Pancreas (tissue), 10 donors: ENCODE results near the gene C4orf33. TPM values are rescaled to one million over a fixed set of nuclear protein-coding genes. Genes with fewer than 3 reads are reported as not detected.

Experiments
- ATAC-seq, 4 donors: fragments of 200-7000 bp; cut with Tn5 transposase; one replicate each; pipeline versions ENCODE4 v1.8.0 to v1.9.1; 2020; ENCODE audit warnings: mild to moderate bottlenecking in 4 of 4, moderate library complexity in 4 of 4
- DNase-seq, 6 donors: peaks; one replicate each; pipeline ENCODE4 v3.0.0-alpha.2; 2020
- FAIRE-seq: peaks from 2 replicates; lab custom pipeline; 2012; peaks lifted over from hg19 to GRCh38; lab: Jason Lieb, UNC
- H3K27ac ChIP-seq, 4 donors: fragments of 200-600 bp; sonication (generic); 1 replicate in 3 of 4; 2 replicates in 1 of 4; pipeline versions ENCODE4 v1.5.0 to v1.8.0; 2020
- H3K27me3 ChIP-seq, 4 donors: fragments of 200-600 bp; one replicate each; pipeline ENCODE4 v1.8.0; 2021
- H3K36me3 ChIP-seq, 3 donors: fragments of 200-600 bp; sonication (generic) in 1 of 3; one replicate each; pipeline versions ENCODE4 v1.5.0 to v1.8.0; 2020 to 2021
- H3K4me1 ChIP-seq, 3 donors: fragments of 200-600 bp; one replicate each; pipeline ENCODE4 v1.8.0; 2021
- H3K4me3 ChIP-seq, 4 donors: fragments of 200-600 bp; sonication (generic) in 2 of 4; one replicate each; pipeline versions ENCODE4 v1.5.0 to v1.8.0; 2020 to 2021
- H3K9me3 ChIP-seq, 4 donors: fragments of 200-600 bp; one replicate each; pipeline ENCODE4 v1.8.0; 2021
- WGBS, 2 donors: extraction: QIAGEN DNeasy Blood & Tissue Kit; methylation state at CpG; one replicate each; pipeline ENCODE4 v1.1.7; 2013; 5-methylcytosine and 5-hydroxymethylcytosine counted together
- intact Hi-C, 3 donors: fragments of 100-400 bp; cut with DNase I; formaldehyde crosslinking; loops; one replicate each; pipeline versions ENCODE4 v1.11.1 to v1.14.2; 2022
- polyA plus RNA-seq, 2 donors: library from polyadenylated mRNA; stranded (reverse); fragments of 200-250 nt; gene quantifications; one replicate each; pipeline ENCODE4 v1.2.3, GENCODE V29; 2013
- total RNA-seq, 6 donors: library from RNA; stranded (reverse); fragmentation: NEBNext Ultra II Directional in 4 of 6; extraction: Animal tissue kit (Norgen Biotek cat#: 25700) in 4 of 6; gene quantifications; one replicate each; pipeline versions ENCODE4 v1.2.1 to v1.2.4, GENCODE V29; 2021 to 2023
- TF ChIP-seq, protein P1 (sequence below), 4 donors: fragments of 200-600 bp; sonication (generic) in 3 of 4; IDR thresholded peaks; one replicate each; pipeline versions ENCODE4 v1.5.0 to v1.8.0; 2021; ENCODE audit warnings: antibody characterized with exemption in 4 of 4
- donor health status: healthy with polysubstance abuse.
- donor health status: DM: no; HTN: no; CAD: no; lungs with moderate emphysema.
- donor health status: DM: no; HTN: no; CAD: no.
- donor health status: control.
- donor health status: control.
- donor health status: Bipolar disorder and iron deficiency.
- donor health status: DM: yes; HTN: yes; CAD: no.
- donor health status: DM: no; HTN: no; CAD: no.
- donor health status: DM: no; HTN: no; CAD: no.
- donor health status: DM: yes; HTN: yes; CAD: no.

The C4orf33 gene
- total and polyA plus RNA-seq, 8 donors, result 5.5 to 11.1 (median 7.6) TPM

DNA sequence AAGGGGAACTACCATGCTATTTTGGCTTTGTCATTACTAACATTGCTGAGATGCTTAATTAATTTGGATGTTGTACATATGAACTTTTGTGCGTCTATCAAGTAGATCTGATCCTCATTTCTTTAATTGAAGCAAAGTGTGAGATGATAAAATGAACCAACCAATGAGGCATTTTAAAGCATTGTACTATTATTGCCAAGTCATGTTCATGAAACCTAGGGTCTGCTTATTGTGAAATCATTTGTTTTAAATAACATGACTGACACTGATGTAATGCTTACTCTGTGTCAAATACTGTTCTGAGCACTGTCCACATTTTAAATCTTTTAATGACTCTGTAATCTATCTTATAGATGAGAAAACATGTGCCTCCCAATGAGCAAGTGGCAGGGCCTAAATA lies 57.7 kb downstream of the C4orf33 start:
- no peak overlapping the region for H3K27ac ChIP-seq
- no peaks in the 10 kb centered on the region for H3K4me1 ChIP-seq
- no peak for DNase-seq
- TF ChIP-seq, protein P1, sequence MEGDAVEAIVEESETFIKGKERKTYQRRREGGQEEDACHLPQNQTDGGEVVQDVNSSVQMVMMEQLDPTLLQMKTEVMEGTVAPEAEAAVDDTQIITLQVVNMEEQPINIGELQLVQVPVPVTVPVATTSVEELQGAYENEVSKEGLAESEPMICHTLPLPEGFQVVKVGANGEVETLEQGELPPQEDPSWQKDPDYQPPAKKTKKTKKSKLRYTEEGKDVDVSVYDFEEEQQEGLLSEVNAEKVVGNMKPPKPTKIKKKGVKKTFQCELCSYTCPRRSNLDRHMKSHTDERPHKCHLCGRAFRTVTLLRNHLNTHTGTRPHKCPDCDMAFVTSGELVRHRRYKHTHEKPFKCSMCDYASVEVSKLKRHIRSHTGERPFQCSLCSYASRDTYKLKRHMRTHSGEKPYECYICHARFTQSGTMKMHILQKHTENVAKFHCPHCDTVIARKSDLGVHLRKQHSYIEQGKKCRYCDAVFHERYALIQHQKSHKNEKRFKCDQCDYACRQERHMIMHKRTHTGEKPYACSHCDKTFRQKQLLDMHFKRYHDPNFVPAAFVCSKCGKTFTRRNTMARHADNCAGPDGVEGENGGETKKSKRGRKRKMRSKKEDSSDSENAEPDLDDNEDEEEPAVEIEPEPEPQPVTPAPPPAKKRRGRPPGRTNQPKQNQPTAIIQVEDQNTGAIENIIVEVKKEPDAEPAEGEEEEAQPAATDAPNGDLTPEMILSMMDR (IDR thresholded peaks at IDR 0.05), result no peak
- H3K9me3 ChIP-seq, result no peaks in the 10 kb centered on the region
- WGBS, 2 donors, result 53 to 95% methylated on average over 1 of the region's 1 CpG
- no peak overlapping the region for H3K4me3 ChIP-seq
- intact Hi-C loops, result no loop called here
- no peaks in the 10 kb centered on the region for H3K36me3 ChIP-seq
- no peak for FAIRE-seq
- ATAC-seq, result no peak
- no peaks in the 10 kb centered on the region for H3K27me3 ChIP-seq

DNA sequence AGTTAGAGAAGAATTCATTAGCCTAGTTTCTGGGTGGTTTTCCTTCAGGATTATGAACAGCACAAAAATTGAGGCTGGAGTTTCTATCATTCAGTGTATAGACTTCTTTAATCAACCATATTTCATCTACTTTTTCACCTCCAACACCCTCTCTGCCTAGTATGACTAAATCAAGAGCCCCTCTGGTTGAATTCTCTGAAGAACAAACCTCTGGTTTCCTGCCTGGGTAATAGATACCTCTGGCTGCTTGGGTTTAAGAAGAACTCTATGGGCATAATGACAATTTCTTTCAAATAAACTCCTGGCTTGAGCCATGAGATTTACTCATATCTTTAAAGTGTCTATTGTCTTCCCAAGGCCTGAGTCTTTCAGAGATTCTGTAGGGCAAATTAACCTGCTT lies 66.5 kb downstream of the C4orf33 start:
- TF ChIP-seq, protein P1 (IDR thresholded peaks at IDR 0.05), result no peak

DNA sequence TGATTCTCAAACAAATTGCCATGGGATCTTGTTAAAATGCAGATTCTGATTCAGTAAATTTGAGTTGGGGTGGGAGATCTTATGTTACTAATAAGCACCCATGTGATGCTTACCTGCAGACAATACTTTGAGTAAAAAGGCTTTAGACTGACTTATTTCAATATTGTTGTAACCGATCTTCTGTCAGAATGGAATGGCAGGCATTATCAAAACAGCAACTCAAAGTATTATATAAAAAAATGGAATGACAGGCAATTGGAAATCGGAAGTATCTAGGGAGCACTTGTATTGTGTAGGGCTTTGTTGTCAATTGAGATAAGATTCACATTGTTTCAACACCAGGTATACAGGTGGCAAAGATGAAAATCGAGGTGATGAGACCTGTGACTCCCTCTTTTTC lies 67.5 kb downstream of the C4orf33 start:
- FAIRE-seq (no peak), ATAC-seq (no peak), DNase-seq (no peak)
- Histone ChIP-seq H3K36me3 (no peaks in the 10 kb centered on the region), H3K4me3 (no peak overlapping the region), H3K9me3 (no peaks in the 10 kb centered on the region), H3K27me3 (no peaks in the 10 kb centered on the region), H3K27ac (no peak overlapping the region), H3K4me1 (no peaks in the 10 kb centered on the region)
- WGBS, 2 donors, result 71 to 75% methylated on average over 3 of the region's 3 CpGs
- TF ChIP-seq, protein P1 (IDR thresholded peaks at IDR 0.05), result no peak
- intact Hi-C loops, result no loop called here

More for the DNA sequence above, 66.5 kb downstream of the C4orf33 start:
- DNase-seq, result no peak
- no peaks in the 10 kb centered on the region for H3K4me1 ChIP-seq
- no peaks in the 10 kb centered on the region for H3K36me3 ChIP-seq
- no peak for ATAC-seq
- H3K4me3 ChIP-seq, result no peak overlapping the region
- no peaks in the 10 kb centered on the region for H3K9me3 ChIP-seq
- no peaks in the 10 kb centered on the region for H3K27me3 ChIP-seq
- no peak for FAIRE-seq
- H3K27ac ChIP-seq, result no peak overlapping the region
- intact Hi-C loops, result no loop called here

DNA sequence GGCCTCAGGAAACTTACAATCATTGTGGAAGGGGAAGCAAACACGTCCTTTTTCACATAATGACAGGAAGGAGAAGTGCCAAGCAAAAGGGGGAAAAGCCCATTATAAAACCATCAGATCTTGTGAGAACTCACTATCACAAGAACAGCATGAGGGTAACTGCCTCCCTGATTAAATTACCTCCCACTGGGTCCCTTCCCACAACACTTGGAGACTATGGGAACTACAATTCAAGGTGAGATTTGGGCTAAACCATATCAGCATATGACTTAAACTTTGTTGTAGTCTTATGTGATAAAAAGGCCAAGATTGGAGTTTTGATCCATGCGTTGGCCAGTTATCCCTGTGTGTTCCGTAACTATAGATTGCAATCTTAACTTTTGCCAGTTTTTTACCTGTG lies 68.3 kb downstream of the C4orf33 start:
- no peak for FAIRE-seq
- TF ChIP-seq, protein P1 (IDR thresholded peaks at IDR 0.05), result no peak
- WGBS, 2 donors, result 77 to 80% methylated on average over 3 of the region's 3 CpGs

More for the DNA sequence above, 68.3 kb downstream of the C4orf33 start:
- H3K4me3 ChIP-seq, result no peak overlapping the region
- no peak for DNase-seq
- H3K4me1 ChIP-seq, result no peaks in the 10 kb centered on the region
- H3K27ac ChIP-seq, result no peak overlapping the region
- H3K9me3 ChIP-seq, result no peaks in the 10 kb centered on the region
- intact Hi-C loops, result no loop called here
- H3K27me3 ChIP-seq, result no peaks in the 10 kb centered on the region
- no peak for ATAC-seq
- no peaks in the 10 kb centered on the region for H3K36me3 ChIP-seq

Other genes starting within 250 kb of the C4orf33 start
- 1 to 10 TPM; 4.6 to 7.3 (median 6.4) TPM for gene SCLT1, start 2.6 kb upstream of the C4orf33 start, total RNA-seq
- gene SCLT1, start 2.6 kb upstream of the C4orf33 start, polyA plus RNA-seq, result 1 to 10 TPM; 3.4 to 4.0 TPM